ELF-1 (cell line): ENCODE measurements around the gene ELK4.
"Not testable (repeated sequence)": the region's sequence is repeated elsewhere in the genome, so short reads cannot be mapped to it uniquely, and the experiment has no call there.

Experiments
- DNase-seq: peaks from one replicate; pipeline ENCODE4 v3.0.0-alpha.2; 2016; ENCODE audit warnings: low read depth, low spot score

The ELK4 gene

GRCh38 chr1:205664399-205665017 is 32.7 kb upstream of the ELK4 start:
- DNase-seq = no peak

DNA sequence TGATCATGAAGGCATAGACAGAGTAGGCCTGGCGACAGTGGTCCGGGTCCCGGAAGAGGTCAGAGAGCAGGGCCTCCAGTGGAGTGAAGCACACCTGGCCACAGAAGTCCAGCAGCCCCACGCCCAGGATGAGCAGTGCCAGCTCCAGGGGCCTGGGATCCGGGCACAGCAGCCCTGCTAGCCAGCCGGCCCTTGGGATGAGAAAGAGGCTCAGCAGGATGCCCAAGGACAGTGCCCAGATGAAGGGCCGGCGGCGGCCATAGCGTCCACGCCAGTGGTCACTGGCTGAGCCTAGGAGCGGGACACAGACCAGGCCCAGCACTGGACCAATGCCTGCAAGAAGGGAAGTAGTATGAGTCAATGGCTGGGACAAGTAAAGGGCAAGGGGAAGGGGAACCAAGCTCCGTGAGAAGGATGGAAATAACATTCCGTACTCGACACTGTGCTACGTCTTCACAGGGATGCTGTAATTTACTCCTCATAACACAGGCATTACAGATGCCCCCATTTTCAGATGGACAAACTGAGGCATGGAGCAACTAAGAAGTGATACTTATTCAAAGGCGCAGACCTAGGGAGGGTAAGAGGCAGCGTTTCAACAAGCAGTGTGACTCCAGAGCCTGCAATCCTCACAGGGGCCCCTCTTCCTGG is 31.6 kb upstream of the ELK4 start:
- no peak for DNase-seq

DNA sequence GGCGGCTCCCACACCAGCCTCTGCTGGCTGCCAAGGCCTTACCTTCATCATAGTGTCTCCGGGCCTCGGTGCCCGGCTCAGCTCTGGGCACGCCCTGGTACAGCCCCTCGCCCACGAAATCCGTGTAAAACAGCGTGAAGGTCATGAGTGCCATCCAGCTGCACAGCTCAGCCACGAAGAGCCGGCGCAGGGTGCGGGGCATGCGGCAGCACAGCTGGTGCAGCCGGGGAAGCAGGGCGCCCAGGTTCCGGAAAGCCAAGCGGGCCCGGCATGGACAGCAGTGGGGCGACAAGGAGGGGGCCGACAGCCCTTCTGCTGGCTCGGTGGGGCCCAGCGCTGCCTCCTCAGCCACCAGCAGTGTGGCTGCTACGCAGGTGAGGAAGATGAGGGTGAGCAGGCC is 31.0 kb upstream of the ELK4 start:
- no peak for DNase-seq

DNA sequence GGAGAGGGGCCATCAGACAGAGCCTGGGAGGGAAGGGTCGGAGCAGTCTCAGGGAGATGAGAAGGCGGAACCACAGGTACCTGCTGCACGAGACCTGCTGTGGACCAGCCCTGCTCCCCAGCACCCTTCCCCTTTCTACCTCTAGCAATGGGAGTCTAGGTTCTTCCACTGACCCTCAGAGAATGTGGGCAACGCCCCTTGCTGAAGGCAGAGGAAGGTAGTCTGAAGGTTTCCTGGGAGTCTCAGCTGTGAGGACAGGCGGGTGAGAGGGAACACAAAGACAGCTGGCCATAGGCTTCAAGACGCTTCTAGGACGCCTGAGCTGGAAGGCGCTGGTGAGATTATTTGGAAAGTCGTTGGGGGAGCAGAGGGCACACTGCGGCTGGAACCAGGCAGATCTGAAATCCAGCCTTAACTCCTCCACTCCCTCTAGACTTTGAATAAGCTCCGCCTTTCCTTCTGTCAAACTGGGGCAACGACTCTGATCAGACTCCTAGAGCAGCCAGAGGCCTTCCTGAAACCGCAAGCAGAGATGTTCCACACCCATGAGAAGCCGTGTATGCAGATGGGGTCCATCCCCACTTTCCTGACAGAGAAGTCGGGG is 30.4 kb upstream of the ELK4 start:
- no peak for DNase-seq

DNA sequence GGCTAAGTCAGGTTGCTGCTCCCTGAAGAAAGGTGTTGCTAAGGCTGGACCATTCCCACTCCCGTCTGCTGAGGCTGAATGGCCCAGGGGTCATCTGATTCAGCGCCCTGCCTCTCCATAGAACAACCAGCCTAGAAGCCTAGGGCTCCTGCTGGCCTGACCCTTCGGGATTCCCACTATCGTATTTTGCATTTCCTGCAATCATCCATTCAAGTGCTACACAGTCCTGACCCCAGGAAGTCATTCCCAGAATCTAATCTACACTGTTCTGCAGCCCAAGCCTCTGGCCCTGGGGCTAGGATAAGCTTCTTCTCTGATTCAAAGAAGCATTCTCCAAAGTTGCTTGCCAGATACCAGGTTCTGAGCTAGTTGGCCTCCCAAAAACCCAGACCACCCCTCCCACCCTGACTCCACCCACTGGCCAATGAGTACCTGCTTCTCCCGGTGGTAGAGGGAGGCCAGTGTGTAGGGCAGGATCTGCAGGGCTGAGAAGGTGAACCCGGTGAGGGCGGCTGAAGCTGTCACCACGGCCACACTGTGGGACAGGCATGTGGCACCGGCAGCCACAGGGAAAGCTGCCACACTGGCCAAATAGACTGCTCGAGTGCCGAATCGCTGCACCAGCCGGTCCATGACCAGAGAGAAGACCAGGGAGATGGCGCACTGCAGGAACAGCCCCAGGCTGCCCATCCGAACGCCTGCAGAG is 29.8 kb upstream of the ELK4 start:
- peak; percentile 92 for DNase-seq

DNA sequence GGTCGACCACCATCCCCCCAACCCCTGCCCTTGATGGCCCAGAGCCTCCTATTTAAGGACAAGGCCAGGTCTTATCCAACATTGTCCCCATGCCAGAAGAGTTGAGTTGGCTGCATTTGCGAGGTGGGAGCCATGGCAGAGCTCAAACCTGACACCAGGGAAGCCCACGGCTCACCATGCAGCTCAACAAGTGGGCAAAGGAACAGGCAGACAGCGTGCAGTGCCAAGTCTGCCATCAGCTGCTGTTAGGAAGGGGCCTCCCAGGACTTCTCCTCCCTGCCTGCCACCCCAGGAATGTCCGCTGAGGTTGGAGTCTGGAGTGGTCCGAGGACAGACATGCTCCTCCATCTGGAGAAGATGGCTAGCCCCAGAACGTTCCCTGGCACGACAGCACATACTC is 28.6 kb upstream of the ELK4 start:
- DNase-seq = no peak

DNA sequence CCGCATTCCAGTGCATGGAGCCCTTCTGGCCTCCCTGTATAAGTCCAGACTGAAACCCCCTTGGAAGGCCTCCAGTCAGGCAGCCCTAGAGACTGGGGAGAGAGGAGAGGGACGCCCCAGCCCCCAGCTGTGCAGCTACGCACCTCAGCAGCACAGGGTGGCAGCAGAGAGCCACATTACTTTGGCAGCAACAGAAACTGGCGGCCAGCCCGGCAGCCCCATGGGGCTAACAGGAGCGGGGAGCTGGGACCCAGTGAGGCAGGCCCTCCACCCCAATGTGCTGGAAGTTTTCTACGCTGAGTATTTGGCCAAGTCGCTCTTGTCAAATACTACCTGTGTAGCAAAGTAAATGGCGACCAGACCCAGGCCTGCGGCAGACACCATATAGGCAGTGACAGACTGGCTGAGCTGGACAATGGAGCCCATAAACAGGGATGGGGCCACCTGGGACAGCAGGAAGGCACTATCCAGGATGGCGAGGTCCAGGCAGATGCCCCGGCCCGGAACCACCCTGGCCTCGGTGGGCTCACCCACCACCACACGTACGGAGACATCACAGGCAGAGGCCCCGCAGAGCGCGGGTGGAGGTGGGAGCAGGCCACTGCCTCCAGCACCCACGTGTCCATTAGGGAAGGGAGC is 27.3 kb upstream of the ELK4 start:
- peak; percentile 82 for DNase-seq

GRCh38 chr1:205656236-205656635 is 24.4 kb upstream of the ELK4 start:
- no peak for DNase-seq

DNA sequence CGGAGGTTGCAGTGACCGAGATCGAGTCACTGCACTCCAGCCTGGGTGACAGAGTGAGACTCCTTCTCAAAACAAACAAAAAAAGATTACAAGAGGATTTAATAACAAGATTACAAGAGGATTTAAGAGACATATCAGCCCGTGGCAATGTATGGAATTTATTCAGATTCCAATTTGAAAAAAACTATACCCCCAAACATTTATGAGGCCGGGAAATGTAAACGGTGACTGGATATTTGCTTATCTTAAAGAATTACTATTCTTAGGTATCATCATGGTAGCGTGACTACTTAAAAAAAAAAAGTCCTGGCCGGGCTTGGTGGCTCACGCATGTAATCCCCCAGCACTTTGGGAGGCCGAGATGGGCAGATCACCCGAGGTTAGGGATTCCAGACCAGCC is 21.2 kb upstream of the ELK4 start:
- DNase-seq = no peak

DNA sequence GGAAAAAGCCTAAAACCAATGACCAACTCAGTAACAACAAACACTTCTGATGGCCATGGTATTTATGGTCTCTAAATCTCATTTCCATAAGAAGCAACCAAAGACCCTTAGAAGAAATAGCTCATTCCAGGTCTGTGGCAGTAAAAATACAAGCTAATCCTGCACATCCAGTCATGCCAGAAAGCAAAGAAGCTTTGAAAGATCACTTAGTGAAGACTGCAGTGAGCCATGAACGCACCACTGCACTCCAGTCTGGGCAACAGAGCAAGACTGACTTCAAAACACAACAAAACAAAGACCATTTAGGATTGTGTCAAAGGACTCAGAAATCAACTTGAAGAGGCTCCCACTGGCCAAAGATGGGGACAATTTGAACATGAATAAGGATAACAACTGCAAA is 18.4 kb upstream of the ELK4 start:
- DNase-seq = peak; percentile 41

DNA sequence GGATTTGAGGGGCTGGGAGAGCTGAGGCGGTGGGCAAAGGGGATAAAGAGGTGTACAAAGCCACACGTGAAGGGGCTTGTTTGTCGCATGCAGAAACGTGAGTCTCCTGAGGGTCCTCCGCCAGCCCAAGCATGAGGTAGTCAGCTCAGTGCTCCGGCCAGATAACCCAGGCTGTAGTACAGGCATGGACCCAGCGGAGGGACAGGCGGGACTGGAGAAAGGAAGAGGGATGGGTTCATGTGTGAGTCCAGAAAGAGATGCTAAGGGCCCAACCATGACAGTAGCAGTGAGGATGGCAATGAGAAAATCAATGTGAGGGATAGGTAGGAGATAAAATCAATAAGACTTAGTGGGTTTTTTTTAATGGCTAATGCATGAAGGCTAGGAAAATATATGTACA is 13.7 kb upstream of the ELK4 start:
- DNase-seq = no peak

- DNase-seq = no peak
Measured at GRCh38 chr1:205642679-205643307, 11.0 kb upstream of the ELK4 start.

DNA sequence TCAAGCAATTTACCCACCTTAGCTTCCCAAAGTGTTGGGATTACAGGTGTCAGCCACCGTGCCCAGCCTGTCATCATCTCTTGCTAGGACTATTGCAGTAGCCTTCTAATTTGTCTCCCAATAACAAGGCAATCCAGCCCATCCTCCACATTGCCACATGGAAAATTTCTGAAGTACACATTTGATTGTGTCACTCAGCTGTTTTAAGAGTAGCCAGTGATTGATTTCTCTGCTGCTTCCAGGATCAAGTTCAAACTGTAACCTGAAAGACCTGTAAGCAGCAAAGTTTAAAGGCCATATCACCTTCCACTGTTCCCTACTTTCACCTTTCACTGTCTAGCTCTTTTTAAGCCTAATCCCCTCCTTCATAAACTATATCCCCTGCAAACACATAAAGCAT is 7.8 kb upstream of the ELK4 start:
- DNase-seq = no peak

- DNase-seq = no peak
Measured at GRCh38 chr1:205637854-205638468, 6.2 kb upstream of the ELK4 start.

- DNase-seq = no peak
Measured at GRCh38 chr1:205636732-205637131, 4.9 kb upstream of the ELK4 start.

DNA sequence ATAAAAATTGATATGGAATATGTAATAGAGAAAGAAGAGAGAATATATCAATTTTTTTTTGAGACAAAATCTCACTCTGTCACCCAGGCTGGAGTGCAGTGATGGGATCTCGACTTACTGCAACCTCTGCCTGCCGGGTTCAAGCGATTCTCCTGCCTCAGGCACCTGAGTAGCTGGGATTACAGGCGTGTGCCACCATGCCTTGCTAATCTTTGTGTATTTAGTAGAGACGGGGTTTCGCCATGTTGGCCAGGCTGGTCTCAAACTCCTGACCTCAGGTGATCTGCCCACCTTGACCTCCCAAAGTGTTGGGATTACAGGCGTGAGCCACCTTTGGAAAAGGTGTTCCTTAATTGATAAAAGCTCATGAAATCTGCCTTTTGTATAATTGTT is 4.3 kb upstream of the ELK4 start:
- not testable (repeated sequence) for DNase-seq

GRCh38 chr1:205633421-205633976 is 1.7 kb upstream of the ELK4 start:
- no peak for DNase-seq

- DNase-seq = no peak
Measured at GRCh38 chr1:205632669-205633169, 908 bp upstream of the ELK4 start.

DNA sequence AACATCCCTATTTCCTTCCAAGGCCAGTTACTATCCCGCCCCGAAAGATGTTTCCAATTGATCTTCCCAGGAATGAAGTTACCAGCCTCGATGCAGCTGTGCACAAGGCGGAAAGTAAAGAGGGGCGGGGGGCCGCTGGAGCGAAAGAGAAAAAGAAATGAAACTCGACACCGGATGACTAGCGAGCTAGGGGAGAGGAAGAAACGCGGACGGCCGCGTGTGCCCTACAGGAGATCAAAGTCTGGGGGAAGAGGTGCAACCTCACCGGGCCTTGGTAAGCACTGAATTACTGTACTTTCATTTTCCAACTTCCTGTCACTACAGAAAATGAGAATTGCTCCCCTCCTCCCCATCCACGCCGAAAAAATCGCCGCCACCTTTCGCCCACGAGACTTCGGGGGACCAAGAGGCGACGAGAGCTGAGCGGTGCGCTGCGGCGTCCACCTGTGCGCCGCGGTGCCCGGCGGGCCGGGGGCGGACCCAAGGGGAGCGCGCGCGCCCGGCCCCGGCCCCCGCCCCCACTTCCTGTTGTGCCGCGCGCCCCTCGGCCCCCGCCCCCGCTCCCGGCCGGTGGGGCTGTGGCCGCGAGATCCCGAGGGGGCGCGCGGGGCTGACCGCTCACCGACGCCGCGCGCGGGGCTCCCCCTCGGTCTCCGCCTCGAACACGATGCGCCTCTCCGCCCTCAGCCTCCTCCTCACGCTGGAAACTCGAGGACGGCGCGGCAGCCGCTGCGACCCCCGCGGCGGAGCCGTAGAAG is 622 bp downstream of the ELK4 start:
- DNase-seq = peak; percentile 89

DNA sequence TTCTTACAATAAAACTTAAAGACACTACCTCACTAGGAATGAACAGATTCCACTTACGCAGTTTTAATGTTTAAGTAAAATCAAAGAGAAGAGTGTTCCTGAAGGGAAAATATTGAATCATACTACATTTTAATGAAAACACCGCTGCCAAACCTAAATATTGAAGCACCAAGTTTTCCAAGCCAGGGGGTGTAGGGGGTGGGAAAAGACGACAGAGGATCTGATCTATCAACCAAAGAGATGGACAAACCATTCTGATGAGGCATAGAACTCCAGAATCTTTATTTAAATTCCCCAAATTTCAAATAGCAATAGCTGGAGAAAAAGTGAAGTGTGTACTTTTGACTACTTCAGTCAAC is 1.2 kb downstream of the ELK4 start:
- no peak for DNase-seq
